ENCODE measurements around the gene NUTM1. TPM values are rescaled to one million over a fixed set of nuclear protein-coding genes. Genes with fewer than 3 reads are reported as not detected.

The NUTM1 gene, protein sequence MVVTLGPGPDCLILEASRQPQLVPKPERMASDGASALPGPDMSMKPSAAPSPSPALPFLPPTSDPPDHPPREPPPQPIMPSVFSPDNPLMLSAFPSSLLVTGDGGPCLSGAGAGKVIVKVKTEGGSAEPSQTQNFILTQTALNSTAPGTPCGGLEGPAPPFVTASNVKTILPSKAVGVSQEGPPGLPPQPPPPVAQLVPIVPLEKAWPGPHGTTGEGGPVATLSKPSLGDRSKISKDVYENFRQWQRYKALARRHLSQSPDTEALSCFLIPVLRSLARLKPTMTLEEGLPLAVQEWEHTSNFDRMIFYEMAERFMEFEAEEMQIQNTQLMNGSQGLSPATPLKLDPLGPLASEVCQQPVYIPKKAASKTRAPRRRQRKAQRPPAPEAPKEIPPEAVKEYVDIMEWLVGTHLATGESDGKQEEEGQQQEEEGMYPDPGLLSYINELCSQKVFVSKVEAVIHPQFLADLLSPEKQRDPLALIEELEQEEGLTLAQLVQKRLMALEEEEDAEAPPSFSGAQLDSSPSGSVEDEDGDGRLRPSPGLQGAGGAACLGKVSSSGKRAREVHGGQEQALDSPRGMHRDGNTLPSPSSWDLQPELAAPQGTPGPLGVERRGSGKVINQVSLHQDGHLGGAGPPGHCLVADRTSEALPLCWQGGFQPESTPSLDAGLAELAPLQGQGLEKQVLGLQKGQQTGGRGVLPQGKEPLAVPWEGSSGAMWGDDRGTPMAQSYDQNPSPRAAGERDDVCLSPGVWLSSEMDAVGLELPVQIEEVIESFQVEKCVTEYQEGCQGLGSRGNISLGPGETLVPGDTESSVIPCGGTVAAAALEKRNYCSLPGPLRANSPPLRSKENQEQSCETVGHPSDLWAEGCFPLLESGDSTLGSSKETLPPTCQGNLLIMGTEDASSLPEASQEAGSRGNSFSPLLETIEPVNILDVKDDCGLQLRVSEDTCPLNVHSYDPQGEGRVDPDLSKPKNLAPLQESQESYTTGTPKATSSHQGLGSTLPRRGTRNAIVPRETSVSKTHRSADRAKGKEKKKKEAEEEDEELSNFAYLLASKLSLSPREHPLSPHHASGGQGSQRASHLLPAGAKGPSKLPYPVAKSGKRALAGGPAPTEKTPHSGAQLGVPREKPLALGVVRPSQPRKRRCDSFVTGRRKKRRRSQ
- not detected for total RNA-seq

DNA sequence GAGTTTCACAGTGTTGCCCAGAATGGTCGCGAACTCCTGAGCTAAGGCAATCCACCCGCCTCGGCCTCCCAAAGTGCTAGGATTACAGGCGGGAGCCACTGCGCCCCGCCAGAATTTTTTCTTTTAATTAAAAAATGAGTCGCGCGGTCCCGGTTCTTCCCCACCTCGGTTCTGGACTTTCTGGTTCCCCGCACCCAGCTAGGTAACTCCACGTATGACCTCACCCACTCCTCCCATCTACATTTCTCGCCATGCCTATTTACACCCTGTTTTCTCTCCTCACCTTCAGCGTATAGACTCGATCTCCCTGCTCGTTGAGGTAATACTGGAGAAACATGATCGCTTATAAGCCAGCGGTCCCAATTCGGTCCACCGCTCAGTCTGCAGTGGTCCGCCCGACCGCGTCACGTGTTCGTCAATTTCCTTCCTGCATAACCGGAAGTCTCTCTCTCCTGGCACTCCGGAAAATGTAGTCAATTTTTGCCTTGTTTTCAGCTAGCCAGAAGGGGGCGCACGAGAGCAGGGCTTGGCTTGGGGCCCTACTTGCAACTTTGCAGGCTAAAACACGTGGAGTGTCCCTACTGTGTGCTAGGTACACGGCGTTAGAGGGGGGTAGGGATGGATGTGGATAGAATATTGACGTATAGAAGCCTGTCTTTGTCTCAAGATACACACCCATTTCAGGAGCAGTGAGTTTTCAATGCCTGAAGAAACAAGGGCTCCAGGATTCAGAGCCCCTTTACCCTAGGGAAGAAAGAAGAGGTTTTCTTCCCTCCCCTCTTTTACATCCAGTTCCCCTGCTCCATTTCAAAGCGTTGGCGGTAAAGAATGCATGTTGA, at the start of gene NUTM1, which contains the start of gene NOP10:
NUTM1 (plus strand) TSS at position 579 of the 839 bp plus-strand sequence. CDS start 382 bp downstream, outside the sequence.
NOP10 (minus strand) TSS at position 400 of the 839 bp plus-strand sequence; CDS start at position 337, 63 bp downstream.
- Mint-ChIP-seq H3K4me3 (no peak within 1 kb of the TSS), H3K36me3 (ENCODE audit: insufficient read depth in 2 of 2) (peaks cover 6 to 20% of the 10 kb centered on the region in 2 donors), H3K27ac (peak within 1 kb of the TSS; percentile 64), H3K27me3 (ENCODE audit: low read depth) (no peaks in the 10 kb centered on the region), H3K9me3 (no peaks in the 10 kb centered on the region), H3K4me1 (ENCODE audit: low read depth) (peaks cover 31% of the 10 kb centered on the region)
- DNase-seq (peak; percentile 92 to 95), ATAC-seq (replicated peaks in 1 of 2) (peak; percentile 93)

DNA sequence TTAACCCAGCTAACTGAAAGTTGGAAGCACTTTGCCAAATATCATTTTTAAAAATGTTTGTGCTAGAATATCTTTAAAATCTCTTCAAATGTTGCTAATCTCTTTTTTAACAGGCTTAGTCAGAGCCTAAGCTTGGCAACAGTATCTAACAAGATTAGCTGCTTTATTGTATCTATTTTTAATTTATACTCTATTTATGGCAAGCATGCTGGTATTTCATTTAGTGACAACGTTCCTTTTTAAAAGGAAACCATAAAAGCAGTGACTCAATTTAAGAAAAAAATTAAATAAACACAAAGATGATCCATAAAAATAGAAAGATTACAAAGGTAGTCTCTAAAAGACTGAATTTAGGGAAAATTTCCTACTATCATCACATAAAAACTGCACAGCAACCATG, 46.1 kb upstream of the NUTM1 start:
- Mint-ChIP-seq H3K27me3 (ENCODE audit: low read depth) (no peaks in the 10 kb centered on the region), H3K4me1 (ENCODE audit: low read depth) (peaks cover 18% of the 10 kb centered on the region), H3K27ac (no peak overlapping the region), H3K36me3 (ENCODE audit: insufficient read depth in 2 of 2) (peaks cover 0 to 2% of the 10 kb centered on the region in 2 donors), H3K9me3 (no peaks in the 10 kb centered on the region), H3K4me3 (no peak overlapping the region)
- no peak for DNase-seq
- no peak for ATAC-seq (replicated peaks in 1 of 2)

DNA sequence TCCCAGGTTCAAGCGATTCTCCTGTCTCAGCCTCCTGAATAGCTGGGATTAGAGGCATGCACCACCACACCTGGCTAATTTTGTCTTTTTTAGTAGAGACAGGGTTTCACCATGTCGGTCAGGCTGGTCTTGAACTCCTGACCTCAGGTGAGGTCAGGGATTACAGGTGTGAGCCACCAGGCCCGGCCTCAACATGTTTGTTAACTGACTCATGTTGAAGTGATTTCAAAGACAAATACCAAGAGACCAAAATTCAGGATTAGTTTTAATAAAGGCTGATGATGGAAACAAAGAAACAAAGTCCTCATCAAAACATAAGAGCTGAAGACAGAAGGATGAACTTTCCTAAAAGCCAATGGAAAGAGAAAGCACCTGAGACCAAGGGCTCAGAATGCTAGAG, 42.1 kb upstream of the NUTM1 start:
- ATAC-seq (replicated peaks in 1 of 2) = no peak
- no peak for DNase-seq
- Mint-ChIP-seq H3K36me3 (ENCODE audit: insufficient read depth in 2 of 2) (no peaks in the 10 kb centered on the region), H3K27ac (no peak overlapping the region), H3K9me3 (no peaks in the 10 kb centered on the region), H3K4me1 (ENCODE audit: low read depth) (peaks cover 31% of the 10 kb centered on the region), H3K27me3 (ENCODE audit: low read depth) (no peaks in the 10 kb centered on the region), H3K4me3 (no peak overlapping the region)

DNA sequence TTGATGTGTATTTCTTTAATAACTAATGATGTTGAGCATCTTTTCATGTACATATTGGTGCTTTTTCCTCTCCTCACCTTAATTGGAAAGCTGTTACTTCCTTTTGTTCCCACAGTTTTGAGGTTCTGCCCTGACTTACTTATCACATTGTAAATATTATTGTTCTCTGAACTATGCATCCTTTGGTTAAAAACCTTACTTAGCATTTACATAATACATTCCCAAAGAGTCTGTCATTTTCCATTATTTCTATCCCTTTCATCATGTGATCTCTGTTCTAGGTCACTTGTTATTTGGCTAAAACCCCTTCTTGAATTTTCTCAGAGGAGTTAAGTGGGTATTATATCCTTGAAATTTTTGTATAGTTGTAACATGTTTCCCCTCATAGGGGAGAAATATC, 38.5 kb upstream of the NUTM1 start:
- H3K27ac Mint-ChIP-seq = no peak overlapping the region
- ATAC-seq (replicated peaks in 1 of 2) (no peak), DNase-seq (no peak)
- H3K36me3 Mint-ChIP-seq (ENCODE audit: insufficient read depth in 2 of 2) = peaks cover 2 to 4% of the 10 kb centered on the region in 2 donors
- peaks cover 35% of the 10 kb centered on the region for H3K4me1 Mint-ChIP-seq (ENCODE audit: low read depth)
- no peak overlapping the region for H3K4me3 Mint-ChIP-seq
- H3K27me3 Mint-ChIP-seq (ENCODE audit: low read depth) = no peaks in the 10 kb centered on the region
- no peaks in the 10 kb centered on the region for H3K9me3 Mint-ChIP-seq

DNA sequence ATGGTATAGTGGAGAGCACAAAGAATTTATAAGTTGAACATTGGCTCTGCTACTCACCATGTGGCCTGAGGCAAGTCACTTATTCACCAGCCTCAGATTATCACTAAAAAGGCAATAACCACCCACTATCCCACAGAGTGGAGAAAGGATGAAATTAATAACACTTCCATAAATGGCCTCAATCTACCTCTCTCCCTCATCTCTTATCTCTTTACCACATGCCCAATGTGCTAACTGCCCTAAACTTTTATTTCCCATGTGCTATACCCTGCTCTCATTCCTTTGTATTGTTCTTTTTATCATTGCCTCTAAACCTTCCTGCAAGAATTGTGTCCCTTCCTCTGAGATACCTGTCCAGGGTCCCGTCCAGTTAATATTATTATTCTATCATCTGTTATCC, 31.6 kb upstream of the NUTM1 start:
- Mint-ChIP-seq H3K4me1 (ENCODE audit: low read depth) (peaks cover 55% of the 10 kb centered on the region), H3K27me3 (ENCODE audit: low read depth) (no peaks in the 10 kb centered on the region), H3K36me3 (ENCODE audit: insufficient read depth in 2 of 2) (peaks cover 6 to 13% of the 10 kb centered on the region in 2 donors), H3K27ac (no peak overlapping the region), H3K4me3 (no peak overlapping the region), H3K9me3 (no peaks in the 10 kb centered on the region)
- DNase-seq (no peak), ATAC-seq (replicated peaks in 1 of 2) (no peak)

DNA sequence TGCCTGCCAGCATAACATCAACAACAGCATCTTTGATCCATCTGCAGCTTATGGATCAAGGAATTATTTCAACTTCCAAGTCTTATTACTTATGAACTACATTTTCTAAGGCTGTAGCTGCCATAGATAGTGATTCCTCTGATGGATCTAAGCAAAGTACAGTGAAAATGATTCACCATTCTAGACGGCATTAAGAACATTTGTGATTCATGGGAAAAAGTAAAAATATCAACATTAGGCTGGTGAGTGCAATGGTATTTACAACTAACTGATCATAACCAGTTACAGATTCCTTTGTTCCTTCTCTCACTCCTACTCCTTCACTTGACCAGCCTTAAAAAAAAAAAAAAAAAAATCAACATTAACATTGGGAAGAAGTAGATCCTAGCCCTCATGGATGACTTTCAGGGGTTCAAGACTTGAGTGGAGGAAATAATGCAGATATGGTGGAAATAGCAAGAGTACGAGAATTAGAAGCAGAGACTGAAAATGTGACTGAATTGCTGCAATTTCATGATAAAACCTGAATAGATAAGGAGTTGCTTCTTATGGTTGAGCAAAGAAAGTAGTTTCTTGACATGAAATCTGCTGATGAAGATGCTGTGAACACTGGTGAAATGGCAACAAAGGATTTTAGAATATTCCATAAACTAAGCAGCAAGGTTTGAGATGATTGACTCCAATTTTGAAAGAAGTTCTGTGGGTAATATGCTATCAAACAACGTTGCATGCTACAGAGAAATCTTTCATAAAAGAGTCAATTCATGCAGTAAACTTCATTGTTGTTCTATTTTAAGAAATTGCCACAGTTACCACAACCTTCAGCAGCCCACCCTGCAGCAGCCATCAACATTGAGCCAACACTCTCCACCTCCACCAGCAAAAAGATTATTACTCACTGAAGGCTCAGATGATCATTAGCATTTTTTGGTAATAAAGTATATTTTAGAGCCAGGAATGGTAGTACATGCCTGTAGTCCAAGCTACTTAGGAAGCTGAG, 28.3 kb upstream of the NUTM1 start:
- peak overlapping the region; percentile 27 to 32 for H3K4me3 Mint-ChIP-seq
- H3K4me1 Mint-ChIP-seq (ENCODE audit: low read depth) = peaks cover 64% of the 10 kb centered on the region
- peaks cover 6 to 8% of the 10 kb centered on the region in 2 donors for H3K36me3 Mint-ChIP-seq (ENCODE audit: insufficient read depth in 2 of 2)
- H3K27ac Mint-ChIP-seq = peak overlapping the region; percentile 54
- no peaks in the 10 kb centered on the region for H3K9me3 Mint-ChIP-seq
- no peak for DNase-seq
- no peaks in the 10 kb centered on the region for H3K27me3 Mint-ChIP-seq (ENCODE audit: low read depth)
- ATAC-seq (replicated peaks in 1 of 2) = no peak

DNA sequence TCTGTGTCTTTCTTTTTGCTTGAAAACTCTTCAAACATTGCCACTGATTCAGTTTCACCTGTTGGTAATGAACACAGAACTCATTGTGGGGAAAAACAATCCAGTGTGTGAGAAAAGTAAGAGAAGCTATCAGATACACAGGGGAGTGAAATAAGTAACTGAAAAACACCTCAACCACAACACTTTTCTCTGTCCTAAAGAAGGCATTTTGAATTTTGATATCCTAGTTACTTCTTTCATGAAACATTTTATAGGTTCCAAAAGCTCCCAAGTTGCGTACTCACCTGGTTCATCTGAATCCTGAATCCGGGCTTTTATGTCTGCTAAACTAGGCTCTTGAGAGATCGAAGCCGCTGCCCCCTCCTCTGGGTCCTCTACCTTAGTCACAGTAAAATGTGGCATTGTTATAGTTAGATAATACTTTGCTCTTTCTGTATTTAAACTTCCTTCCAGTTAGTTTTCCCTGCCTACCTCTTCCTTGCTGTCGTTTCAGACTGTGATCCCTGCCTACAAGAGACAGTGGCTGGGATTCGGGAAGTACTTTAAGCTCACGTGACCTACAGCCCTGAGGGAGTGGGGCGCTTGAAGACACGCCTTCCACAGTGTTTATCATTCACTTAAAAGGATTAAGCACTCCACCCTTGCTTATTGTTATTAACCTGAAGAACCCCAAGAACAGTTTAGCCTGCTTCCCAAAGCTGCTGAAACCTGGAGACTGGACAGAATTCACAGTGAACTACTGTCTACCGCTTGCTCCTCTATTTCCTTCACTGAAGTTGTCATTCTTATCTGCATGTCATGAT, 24.6 kb upstream of the NUTM1 start:
- ATAC-seq (replicated peaks in 1 of 2) (peak; percentile 80 to 81), DNase-seq (peak; percentile 27 to 29)
- Mint-ChIP-seq H3K9me3 (no peaks in the 10 kb centered on the region), H3K4me3 (peak overlapping the region; percentile 90 to 96), H3K27me3 (ENCODE audit: low read depth) (no peaks in the 10 kb centered on the region), H3K4me1 (ENCODE audit: low read depth) (peaks cover 70% of the 10 kb centered on the region), H3K36me3 (ENCODE audit: insufficient read depth in 2 of 2) (peaks cover 3 to 6% of the 10 kb centered on the region in 2 donors), H3K27ac (peak overlapping the region; percentile 99)

DNA sequence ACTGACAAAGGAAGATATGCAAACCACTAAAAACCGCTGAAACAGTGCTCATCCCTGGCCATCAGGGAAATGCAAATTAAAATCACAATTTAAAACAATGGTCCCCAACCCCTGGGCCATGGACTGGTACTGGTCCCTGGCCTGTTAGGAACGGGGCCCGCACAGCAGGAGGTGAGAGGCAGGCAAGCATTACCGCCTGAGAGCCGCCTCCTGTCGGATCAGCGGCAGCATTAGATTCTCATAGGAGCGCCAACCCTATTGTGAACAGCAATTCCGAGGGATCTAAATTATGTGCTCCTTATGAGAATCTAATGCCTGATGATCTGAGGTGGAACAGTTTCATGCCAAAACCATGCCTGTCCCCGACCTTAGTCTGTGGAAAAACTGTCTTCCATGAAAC, 19.9 kb upstream of the NUTM1 start:
- H3K27me3 Mint-ChIP-seq (ENCODE audit: low read depth) = no peaks in the 10 kb centered on the region
- H3K36me3 Mint-ChIP-seq (ENCODE audit: insufficient read depth in 2 of 2) = peaks cover 0 to 3% of the 10 kb centered on the region in 2 donors
- ATAC-seq (replicated peaks in 1 of 2) (no peak), DNase-seq (no peak)
- H3K27ac Mint-ChIP-seq = peak overlapping the region; percentile 79
- no peak overlapping the region for H3K4me3 Mint-ChIP-seq
- peaks cover 65% of the 10 kb centered on the region for H3K4me1 Mint-ChIP-seq (ENCODE audit: low read depth)
- no peaks in the 10 kb centered on the region for H3K9me3 Mint-ChIP-seq

DNA sequence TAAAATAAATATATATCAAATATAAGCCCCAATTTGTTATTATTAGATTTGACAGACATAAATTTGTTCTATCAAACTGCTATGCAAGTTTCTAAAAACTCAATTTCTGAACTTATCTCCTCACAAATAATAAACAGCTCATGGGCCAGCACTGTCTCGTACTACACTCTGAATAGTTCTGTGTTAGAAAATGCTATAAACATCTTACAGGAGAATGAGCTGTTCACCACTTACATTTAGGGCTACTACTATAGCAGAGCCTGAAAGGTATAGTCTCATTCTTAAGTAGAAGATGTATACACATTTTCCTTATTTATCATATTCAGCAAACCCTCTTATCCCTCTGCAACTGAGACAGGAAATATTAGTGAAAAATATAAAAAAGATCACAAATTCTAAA, 18.2 kb upstream of the NUTM1 start:
- H3K27ac Mint-ChIP-seq = peak overlapping the region; percentile 72
- peaks cover 0 to 2% of the 10 kb centered on the region in 2 donors for H3K36me3 Mint-ChIP-seq (ENCODE audit: insufficient read depth in 2 of 2)
- peaks cover 67% of the 10 kb centered on the region for H3K4me1 Mint-ChIP-seq (ENCODE audit: low read depth)
- H3K27me3 Mint-ChIP-seq (ENCODE audit: low read depth) = no peaks in the 10 kb centered on the region
- H3K9me3 Mint-ChIP-seq = no peaks in the 10 kb centered on the region
- peak overlapping the region in 1 of 2 donors; percentile 40 for H3K4me3 Mint-ChIP-seq
- no peak for DNase-seq
- ATAC-seq (replicated peaks in 1 of 2) = no peak

DNA sequence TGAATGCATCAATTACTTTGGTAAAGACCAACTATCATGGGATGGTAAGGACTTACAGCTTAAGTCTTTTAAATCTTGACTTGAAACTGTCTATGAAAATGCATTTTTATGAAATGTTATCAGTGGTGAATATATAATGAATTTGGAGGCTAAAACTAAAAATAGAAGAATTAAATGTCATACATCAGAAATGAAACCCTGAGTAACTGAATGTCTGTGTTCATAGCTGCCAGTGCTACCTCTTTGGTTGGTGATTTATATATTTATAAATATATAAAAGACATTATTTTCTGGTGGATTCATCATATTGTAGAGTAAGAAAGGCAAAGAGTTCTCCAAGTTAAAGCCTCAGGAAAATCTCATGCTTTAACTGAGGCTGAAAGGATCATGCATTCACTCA, 17.7 kb upstream of the NUTM1 start:
- DNase-seq (no peak), ATAC-seq (replicated peaks in 1 of 2) (no peak)
- Mint-ChIP-seq H3K4me1 (ENCODE audit: low read depth) (peaks cover 67% of the 10 kb centered on the region), H3K27ac (peak overlapping the region; percentile 72), H3K4me3 (peak overlapping the region in 1 of 2 donors; percentile 65), H3K27me3 (ENCODE audit: low read depth) (no peaks in the 10 kb centered on the region), H3K36me3 (ENCODE audit: insufficient read depth in 2 of 2) (peaks cover 0 to 2% of the 10 kb centered on the region in 2 donors), H3K9me3 (no peaks in the 10 kb centered on the region)

DNA sequence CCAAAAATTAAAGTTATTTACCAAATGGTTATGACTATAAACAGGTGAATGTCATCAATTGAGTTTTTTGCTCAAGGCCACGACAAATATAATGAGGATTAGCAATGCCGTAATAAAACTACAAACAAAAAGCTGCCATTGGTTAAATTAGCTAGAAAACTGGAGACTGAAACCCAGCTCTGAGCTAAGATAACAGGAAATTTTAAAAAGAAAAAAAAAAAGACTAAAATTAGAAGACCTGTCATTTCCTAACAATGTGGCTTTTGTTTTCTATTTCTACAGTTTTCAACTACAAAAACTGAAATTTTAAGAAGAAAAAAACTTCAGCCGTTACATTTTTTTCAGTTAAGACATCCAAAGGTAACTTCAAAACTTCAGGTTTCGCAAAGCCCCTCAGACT, 15.2 kb upstream of the NUTM1 start:
- peaks cover 76% of the 10 kb centered on the region for H3K4me1 Mint-ChIP-seq (ENCODE audit: low read depth)
- ATAC-seq (replicated peaks in 1 of 2) = no peak
- H3K4me3 Mint-ChIP-seq = peak overlapping the region; percentile 79 to 81
- no peak for DNase-seq
- H3K27me3 Mint-ChIP-seq (ENCODE audit: low read depth) = no peaks in the 10 kb centered on the region
- H3K9me3 Mint-ChIP-seq = no peaks in the 10 kb centered on the region
- H3K36me3 Mint-ChIP-seq (ENCODE audit: insufficient read depth in 2 of 2) = peaks cover 0 to 1% of the 10 kb centered on the region in 2 donors
- H3K27ac Mint-ChIP-seq = peak overlapping the region; percentile 93
